Measurements from ENCODE around the gene ELP5.

ELP5 gene

GRCh38 chr17:7215652-7216180 lies 36.3 kb upstream of the ELP5 start:
- Histone ChIP-seq H3K9me2 (replicated peaks; ENCODE audit: low read depth, low read length) (no peaks in the 10 kb centered on the region), H3K4me3 (ENCODE audit: low read length, poor library complexity, severe bottlenecking) (peak overlapping the region; percentile 80), H3K36me3 (ENCODE audit: insufficient read depth, low read length) (no peaks in the 10 kb centered on the region), H4K20me1 (ENCODE audit: insufficient read depth, low read length, poor library complexity, severe bottlenecking) (peaks cover 6% of the 10 kb centered on the region), H3K4me2 (ENCODE audit: low read depth, low read length, poor library complexity, severe bottlenecking) (peak overlapping the region; percentile 95), H3K9ac (ENCODE audit: low read depth, low read length, poor library complexity, severe bottlenecking) (peak overlapping the region; percentile 85), H3K4me1 (ENCODE audit: insufficient read depth, low read length, poor library complexity, severe bottlenecking) (peaks cover 55% of the 10 kb centered on the region), H2AFZ (ENCODE audit: low read length) (no peak overlapping the region), H3K27me3 (ENCODE audit: insufficient read depth, low read length, poor library complexity, severe bottlenecking) (no peaks in the 10 kb centered on the region), H3F3A (ENCODE audit: low read depth) (peaks cover 3% of the 10 kb centered on the region; the same call in 1 of the 2 replicates), H3K9me3 (ENCODE audit: insufficient read depth, low read depth, low read length) (no peaks in the 10 kb centered on the region), H3K79me2 (ENCODE audit: insufficient read depth, low read length) (peaks cover 37% of the 10 kb centered on the region)
- TF ChIP-seq CTCF (conservative IDR thresholded peaks at IDR 0.05; ENCODE audit: low read length) = no peak
- no peak for TF ChIP-seq EZH2phosphoT487 (IDR thresholded peaks at IDR 0.05; ENCODE audit: borderline replicate concordance)

- H3K36me3 ChIP-seq (ENCODE audit: insufficient read depth, low read length) = no peaks in the 10 kb centered on the region
- peaks cover 56% of the 10 kb centered on the region for H3K4me1 ChIP-seq (ENCODE audit: insufficient read depth, low read length, poor library complexity, severe bottlenecking)
- H4K20me1 ChIP-seq (ENCODE audit: insufficient read depth, low read length, poor library complexity, severe bottlenecking) = peaks cover 11% of the 10 kb centered on the region
- peaks cover 3% of the 10 kb centered on the region; the same call in 1 of the 2 replicates for H3F3A ChIP-seq (ENCODE audit: low read depth)
- H2AFZ ChIP-seq (ENCODE audit: low read length) = no peak overlapping the region
- no peaks in the 10 kb centered on the region for H3K27me3 ChIP-seq (ENCODE audit: insufficient read depth, low read length, poor library complexity, severe bottlenecking)
- peak overlapping the region; percentile 85 for H3K9ac ChIP-seq (ENCODE audit: low read depth, low read length, poor library complexity, severe bottlenecking)
- H3K4me3 ChIP-seq (ENCODE audit: low read length, poor library complexity, severe bottlenecking) = peak overlapping the region; percentile 77
- H3K79me2 ChIP-seq (ENCODE audit: insufficient read depth, low read length) = peaks cover 43% of the 10 kb centered on the region
- H3K9me2 ChIP-seq (replicated peaks; ENCODE audit: low read depth, low read length) = no peaks in the 10 kb centered on the region
- TF ChIP-seq EZH2phosphoT487 (IDR thresholded peaks at IDR 0.05; ENCODE audit: borderline replicate concordance) (no peak), CTCF (conservative IDR thresholded peaks at IDR 0.05; ENCODE audit: low read length) (no peak)
- peak overlapping the region; percentile 92 for H3K4me2 ChIP-seq (ENCODE audit: low read depth, low read length, poor library complexity, severe bottlenecking)
- no peaks in the 10 kb centered on the region for H3K9me3 ChIP-seq (ENCODE audit: insufficient read depth, low read depth, low read length)
Measured at GRCh38 chr17:7216242-7217112, 35.5 kb upstream of the ELP5 start.

GRCh38 chr17:7217113-7217987 lies 34.7 kb upstream of the ELP5 start:
- Histone ChIP-seq H3K36me3 (ENCODE audit: insufficient read depth, low read length) (peaks cover 5% of the 10 kb centered on the region; the same call in 1 of the 2 replicates), H4K20me1 (ENCODE audit: insufficient read depth, low read length, poor library complexity, severe bottlenecking) (peaks cover 18% of the 10 kb centered on the region), H3K9me2 (replicated peaks; ENCODE audit: low read depth, low read length) (no peaks in the 10 kb centered on the region), H3K4me3 (ENCODE audit: low read length, poor library complexity, severe bottlenecking) (peak overlapping the region; percentile 77), H3K4me2 (ENCODE audit: low read depth, low read length, poor library complexity, severe bottlenecking) (peak overlapping the region; percentile 98), H2AFZ (ENCODE audit: low read length) (peak overlapping the region; percentile 62), H3F3A (ENCODE audit: low read depth) (peaks cover 3% of the 10 kb centered on the region; the same call in 1 of the 2 replicates), H3K9me3 (ENCODE audit: insufficient read depth, low read depth, low read length) (no peaks in the 10 kb centered on the region), H3K4me1 (ENCODE audit: insufficient read depth, low read length, poor library complexity, severe bottlenecking) (peaks cover 56% of the 10 kb centered on the region), H3K79me2 (ENCODE audit: insufficient read depth, low read length) (peaks cover 37% of the 10 kb centered on the region; the same call in 1 of the 2 replicates), H3K9ac (ENCODE audit: low read depth, low read length, poor library complexity, severe bottlenecking) (peak overlapping the region; percentile 85), H3K27me3 (ENCODE audit: insufficient read depth, low read length, poor library complexity, severe bottlenecking) (no peaks in the 10 kb centered on the region)
- no peak for TF ChIP-seq CTCF (conservative IDR thresholded peaks at IDR 0.05; ENCODE audit: low read length)

All from Loucy (cell line).